CD4-positive, alpha-beta T cell treated with Interleukin-1 beta for 1 hour (primary cell): ENCODE results near the gene CAMTA1.

ENCODE experiments used
- DNase-seq, 2 donors: peaks; one replicate each; pipeline ENCODE4 v3.0.0-alpha.2; 2020 to 2022

Gene CAMTA1

GRCh38 chr1:7220712-7221252, 435.5 kb downstream of the CAMTA1 start:
- no peak for DNase-seq

DNA sequence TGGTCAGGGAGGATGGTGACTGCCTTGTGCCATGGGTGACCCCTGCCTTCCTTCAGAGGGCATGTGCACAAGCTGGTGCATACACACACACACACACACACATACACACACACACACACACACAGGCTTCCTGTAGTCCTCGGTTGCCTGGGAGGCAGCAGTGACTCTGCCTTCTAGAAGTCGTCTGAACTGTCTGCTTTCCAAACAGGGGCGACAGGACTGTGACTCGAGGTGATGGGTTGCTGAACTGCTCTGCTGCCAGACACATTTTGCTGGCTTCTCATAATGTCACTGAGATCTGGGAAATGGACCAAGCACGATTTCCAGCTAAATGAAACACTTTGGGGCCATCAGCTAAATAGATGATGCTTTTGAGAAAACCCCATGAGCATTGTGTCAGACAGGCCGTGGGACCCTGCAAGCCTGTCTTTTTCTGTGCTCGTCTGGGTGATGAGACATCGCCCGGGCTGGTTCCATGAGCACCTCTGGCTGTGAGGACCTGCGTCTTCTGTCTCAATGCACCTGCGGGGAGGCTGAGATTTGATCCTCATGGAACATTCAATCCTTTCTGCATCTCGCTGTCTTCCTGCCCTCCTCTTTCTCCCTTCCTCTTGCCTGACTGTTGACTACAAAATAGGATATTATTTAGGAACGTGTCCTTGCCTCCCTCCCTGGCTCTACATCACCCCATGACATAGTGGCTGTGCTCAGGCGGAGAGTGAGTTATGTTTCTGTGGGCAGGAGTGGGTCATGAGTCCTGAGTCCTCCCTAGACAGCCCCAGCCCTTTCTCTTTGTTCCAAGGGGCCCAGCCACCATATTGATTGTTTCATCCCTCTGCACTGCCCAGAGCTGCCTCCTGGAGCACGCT, 436.8 kb downstream of the CAMTA1 start:
- DNase-seq, result no peak

- DNase-seq, result no peak
These were observed 437.4 kb downstream of the CAMTA1 start for GRCh38 chr1:7222695-7223015.

DNA sequence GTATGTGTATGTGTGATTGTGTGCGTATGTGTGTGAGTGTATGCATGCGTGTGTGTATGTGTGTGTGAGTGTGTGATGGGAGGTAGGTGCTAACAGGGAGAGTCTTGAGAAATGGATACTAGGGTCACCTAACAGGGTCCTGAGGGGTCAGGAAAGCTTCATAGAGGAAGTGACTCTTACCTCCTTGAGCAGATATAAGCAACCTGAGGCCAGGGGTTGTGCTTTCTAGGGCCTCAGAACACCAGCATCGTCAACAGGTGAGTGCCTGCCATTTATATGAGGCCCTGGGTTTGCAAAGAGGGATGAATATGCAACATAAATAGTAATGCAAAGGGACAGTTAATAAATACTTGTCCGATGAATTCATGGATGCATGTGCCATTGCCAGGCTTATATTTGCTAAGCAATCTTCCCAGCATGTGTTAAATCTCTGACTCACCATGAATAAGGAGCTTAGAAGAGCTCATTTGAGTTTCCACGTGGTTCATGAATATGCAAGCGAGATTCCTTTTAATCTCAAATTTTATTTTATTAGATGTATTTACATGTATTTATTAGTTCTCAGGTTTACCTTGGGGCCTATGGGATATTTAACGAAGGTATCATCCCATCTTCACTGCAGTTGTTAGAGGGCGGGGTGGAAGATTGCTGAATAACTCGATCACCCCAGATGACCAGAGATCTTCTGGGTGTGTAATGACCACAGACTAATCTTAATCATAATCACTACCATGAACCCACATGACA, 438.3 kb downstream of the CAMTA1 start:
- DNase-seq, result no peak

GRCh38 chr1:7224081-7224534, 438.9 kb downstream of the CAMTA1 start:
- DNase-seq, result no peak

- DNase-seq, result no peak
These were observed 439.4 kb downstream of the CAMTA1 start for GRCh38 chr1:7224644-7225043.

DNA sequence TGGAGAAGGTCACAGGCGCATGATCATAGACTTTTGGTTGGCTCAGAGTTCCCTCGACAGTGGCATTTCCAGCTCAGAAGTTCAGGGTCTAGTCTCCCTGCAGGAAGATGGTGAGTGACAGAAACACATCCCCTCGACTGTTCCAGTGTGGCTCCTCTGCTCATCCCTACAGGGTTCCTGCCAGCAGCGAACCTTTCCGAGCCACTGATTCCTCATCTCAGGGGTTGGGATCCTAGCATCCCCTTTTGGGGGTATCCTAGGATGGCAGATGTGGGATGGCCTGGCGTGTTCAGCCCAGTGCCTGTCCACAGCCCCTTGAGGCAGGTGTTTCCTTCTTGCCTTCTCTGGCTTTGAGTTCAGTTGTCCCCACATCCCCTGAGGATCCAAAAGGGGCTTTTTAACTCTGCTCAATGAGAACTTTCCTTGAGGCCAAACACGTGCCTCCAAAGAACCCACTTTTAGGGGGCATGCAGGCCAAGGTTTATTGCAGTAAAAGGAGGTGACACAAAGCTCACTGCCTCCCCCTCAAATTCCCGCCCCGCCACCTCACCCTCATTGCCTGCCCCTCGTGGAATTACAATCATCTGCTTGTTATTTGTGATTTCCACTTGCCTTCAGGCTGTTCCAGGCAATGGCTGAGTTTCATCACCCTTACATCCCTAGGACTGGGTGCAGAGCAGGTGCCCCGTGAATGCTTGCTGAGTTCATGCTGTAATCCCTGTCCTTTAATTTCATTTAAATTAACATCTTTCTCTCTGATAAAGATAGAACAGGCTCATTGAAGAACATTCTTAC, 440.7 kb downstream of the CAMTA1 start:
- no peak for DNase-seq

DNA sequence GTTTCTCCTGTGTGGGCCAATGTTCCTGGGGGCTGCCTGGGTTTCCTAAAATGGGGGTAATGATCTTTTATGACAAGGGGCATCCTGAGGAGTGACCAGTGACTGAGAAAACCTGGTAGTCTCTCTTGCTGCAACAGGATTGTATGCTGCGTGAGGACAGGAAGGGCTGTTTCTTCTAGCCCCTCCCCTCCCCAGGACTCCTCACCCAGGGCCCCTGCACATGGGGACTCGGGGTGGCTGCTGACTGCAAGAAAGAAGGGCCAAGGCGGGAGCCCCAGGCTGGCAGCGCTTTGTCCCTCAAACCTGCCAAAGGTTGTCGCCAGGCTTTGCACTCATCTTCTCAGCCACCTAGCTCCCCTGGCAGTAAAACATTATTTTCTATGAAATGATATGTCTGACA, 442.4 kb downstream of the CAMTA1 start:
- DNase-seq, result no peak

GRCh38 chr1:7228252-7228961, 443.2 kb downstream of the CAMTA1 start:
- DNase-seq, result no peak

- no peak for DNase-seq
These were observed 443.9 kb downstream of the CAMTA1 start for GRCh38 chr1:7229186-7229585.

GRCh38 chr1:7229696-7230631, 444.7 kb downstream of the CAMTA1 start:
- DNase-seq, result no peak

GRCh38 chr1:7232441-7233236, 447.4 kb downstream of the CAMTA1 start:
- no peak for DNase-seq

DNA sequence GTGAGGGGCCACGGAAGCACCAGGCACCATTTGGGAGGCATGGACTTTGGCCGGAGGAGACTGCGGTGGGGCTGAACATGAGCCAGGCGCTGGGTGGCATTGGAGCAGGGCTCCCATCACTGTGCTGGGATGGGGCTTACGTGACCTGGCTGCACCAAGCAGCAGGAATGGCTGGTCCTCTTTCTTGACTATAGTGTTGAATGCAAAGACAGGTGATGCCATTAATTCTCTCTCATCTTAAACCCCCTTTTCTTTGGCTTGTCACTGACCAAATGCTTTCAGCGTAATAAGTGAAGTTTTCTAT, 447.9 kb downstream of the CAMTA1 start:
- no peak for DNase-seq

DNA sequence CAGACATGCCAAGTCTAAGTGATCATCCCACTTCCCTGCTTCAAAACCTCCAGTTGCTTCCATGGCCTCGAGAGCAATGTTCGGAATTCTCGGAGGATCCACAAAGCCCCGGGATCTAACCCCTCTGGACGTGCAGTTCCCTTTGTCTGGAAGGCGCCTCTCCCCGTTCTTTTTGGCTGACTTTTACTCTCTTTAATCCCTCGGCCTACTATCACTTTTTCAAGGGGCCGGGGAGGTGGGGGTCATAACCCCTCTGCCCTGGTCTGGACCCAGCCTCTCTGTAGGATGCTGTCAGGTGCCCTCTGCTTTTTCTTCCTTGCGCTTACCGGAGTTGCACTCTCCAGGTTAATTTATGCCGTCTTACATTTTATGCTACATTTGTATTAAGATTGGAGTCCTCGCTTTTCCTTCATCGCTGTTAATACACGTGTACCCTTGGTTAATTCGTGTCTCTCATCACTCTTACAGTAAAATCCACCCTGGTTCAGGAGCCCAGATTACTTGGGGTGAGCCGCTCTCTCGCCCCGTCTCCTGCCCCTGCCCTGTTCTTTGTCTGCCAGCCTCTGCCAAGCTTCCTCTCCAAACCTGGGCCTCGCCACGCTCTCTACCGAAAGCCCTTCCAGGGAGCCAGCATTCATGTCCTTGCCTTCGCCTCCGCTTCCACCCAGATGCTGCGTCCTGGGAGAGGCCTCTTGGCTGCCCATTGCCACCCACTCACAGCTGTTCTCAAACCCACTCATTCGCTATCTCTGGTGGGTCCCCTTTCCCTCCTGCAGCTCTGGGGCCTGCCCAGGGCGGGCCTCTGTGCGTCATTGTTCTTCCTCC, 448.6 kb downstream of the CAMTA1 start:
- DNase-seq, result no peak

GRCh38 chr1:7234471-7234755, 449.2 kb downstream of the CAMTA1 start:
- DNase-seq, result no peak

DNA sequence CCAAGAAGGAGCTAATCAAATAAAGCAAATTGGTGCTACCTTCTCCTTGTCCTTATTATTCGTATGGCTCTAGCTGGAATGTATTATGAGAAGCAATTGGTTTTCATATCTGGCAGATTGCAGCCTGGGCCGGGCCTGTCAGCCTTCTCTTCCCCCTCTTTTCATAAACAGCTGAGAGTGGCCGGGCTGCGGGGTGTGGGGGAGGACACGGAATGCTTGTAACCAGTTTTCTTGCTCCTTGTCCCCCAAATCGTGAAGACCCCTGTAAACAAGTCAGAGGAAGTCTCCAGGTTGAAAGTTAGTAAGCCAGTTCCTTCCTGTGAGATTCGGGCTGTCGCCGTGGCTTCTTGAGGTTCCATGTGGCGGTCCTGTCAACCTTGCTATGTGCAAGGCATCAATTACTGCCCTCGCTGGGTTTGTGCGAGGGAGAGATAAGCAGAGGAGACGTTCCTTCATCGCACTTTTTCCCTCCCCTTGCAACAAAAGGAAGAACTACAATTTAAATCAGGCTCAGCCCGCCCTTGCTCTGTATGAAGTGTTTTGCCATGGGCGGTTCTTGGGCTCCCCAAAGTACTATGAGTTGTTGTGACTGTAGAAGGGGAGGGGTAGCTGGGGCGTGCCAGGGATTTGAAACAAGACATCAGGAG, 450.7 kb downstream of the CAMTA1 start:
- no peak for DNase-seq

GRCh38 chr1:7236844-7237515, 451.7 kb downstream of the CAMTA1 start:
- DNase-seq, result no peak

DNA sequence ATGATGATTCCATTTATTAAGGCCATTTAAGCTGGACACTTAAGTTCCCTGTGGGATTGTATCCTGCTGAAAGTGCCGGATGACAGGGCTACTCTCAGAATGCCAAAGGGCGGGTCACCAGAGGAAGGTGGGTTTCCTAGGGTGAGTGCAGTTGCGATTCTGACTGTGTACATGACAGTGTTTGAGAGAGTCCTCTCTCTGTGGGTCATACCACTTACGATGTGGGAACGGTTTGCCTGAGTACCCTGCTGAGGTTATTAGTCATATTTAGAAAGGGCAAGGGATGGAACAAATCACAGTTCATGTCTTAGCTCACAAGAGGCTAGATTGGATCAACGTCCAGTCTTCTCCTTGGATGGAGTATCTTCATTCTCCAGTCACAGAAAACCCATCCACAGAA, 461.9 kb downstream of the CAMTA1 start:
- no peak for DNase-seq
